GM18907 (cell line): ENCODE data around the gene HLF.

Experiments
- ATAC-seq: cut with Tn5 transposase; IDR thresholded peaks from one replicate; pipeline ENCODE4 v1.9.1; 2021; ENCODE audit warnings: mild to moderate bottlenecking, moderate library complexity; ENCODE audit not compliant: unreplicated experiment

Gene HLF

DNA sequence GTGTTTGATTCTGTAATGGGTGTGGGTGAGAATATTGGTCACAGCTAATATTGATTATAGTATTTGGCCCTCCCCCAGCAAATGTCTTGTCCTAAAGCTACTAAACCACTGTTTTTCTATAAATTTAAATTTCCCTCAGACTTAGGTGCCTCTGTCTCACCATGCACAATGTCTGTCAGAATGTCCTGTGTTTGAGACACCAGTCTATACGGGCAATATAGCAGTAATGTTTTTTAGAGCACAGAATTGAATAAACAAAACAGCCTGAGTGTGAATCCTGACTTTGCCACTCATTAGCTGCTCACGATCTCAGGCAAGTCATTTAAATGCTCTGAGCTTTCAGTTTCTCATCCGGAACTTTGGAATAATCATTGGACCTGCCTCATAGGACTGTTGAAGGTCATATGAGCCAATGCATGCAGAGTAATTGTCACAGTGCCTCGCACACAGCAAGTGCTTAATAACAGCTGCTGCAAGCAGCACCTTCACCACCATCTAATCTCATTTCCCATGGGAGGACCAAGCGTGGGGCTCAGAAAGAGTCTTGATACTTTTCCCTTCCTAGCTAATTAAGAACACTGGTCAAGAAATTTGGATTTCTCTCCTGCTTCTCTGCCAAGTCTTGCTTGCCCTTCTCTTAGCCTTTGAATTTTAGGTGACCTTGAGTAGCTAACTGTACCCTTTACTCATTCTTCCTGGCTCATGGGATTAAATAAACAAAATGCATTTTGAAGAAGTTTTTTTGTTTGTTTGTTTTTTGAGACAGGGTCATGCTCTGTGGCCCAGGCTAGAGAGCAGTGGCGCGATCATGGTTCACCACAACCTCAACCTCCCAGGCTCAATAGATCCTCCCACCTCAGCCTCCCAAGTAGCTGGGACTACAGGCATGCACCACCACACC, 9.8 kb downstream of the HLF start:
- ATAC-seq = no peak

DNA sequence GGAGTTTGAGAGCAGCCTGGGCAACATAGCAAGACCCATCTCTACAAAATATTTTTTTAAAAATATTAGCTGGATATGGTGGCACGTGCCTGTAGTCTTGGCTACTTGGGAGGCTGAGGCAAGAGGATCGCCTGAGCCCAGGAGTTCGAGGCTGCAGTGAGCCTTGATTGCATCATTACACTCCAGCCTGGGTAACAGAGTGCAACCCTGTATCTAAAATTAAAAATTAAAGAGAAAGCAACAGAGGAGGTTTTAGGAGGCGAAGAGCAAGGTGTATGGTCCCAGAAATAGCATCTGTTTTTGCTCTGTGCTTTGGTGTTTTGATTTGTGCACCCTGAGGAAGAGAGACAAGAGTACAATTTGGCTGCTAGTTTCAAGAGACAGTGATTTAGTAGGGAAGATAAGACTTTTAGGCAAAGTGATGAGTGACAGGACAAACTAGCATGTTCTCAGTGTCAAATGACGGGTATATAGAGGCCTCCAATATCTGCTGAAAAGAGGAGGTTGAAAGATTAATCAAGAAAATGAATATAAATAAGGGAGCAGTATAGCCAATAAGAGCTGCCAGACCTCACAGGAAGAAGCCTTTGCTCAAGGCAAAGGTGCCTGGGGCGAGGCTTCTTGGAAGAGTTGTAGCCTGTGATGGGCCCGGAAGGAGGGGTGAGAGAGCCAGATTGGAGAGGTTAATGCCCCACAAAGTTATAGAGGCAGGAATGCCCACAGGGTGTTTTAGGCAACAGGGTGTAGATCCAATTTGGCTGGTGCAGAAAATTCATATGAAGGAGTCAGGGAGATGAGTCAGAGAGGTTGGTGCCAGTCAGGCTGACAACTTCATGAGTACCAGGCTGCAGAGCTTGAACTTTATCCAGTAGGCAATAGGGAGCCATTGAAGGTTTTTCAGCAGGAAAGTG, 11.4 kb downstream of the HLF start:
- ATAC-seq = no peak

DNA sequence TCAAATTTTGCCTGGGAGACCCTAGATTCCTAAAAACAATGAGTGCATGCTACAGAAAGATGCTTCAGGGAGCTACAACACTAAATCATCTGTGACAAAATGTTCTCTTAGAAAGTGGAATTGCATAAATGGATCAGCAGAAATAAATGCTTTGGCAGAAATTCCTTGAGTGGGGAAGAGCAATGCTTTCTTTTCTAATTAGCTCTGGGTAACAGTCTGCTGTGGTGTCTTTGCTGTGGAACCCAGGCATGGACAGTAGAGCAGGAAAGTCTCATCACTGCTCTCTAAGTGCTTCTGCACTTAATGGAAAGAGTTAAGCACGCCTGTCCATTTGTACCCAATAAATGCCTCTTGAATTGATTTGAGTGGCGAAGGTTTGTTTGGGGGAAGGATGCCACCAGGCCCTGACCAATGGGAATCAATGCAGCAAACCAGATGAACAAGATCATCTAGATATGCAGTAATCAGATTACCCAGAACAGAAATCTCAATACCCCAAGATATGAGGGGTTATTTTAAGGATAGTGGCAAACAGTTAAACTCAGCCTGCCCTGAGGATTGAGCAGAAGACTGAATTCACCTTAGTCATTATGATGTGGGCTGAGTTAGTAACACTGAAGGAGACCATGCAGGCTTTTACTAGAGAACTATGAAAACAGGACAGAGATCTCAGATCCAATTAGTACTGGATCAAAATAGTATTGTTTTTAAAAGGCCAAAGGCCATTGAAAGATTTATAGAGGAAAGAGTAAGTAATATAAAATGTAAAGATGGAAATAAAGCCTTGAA, 13.6 kb downstream of the HLF start:
- ATAC-seq = no peak

DNA sequence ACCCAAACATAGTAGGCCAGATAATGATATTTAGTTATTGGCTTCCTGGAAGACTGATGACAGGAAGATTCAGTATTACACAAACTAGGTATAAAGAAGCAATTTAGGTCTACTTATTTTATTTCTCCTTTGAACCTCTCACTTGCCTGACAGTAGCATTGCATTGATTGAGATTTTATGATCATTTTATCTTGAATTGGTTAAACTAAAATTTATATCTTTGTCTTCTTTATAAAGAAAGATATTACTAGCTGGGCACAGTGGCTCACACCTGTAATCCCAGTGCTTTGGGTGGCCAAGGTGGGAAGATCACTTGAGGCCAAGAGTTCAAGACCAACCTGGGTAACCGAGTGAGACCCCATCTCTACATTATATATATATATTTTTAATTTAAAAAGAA, 14.4 kb downstream of the HLF start:
- no peak for ATAC-seq

DNA sequence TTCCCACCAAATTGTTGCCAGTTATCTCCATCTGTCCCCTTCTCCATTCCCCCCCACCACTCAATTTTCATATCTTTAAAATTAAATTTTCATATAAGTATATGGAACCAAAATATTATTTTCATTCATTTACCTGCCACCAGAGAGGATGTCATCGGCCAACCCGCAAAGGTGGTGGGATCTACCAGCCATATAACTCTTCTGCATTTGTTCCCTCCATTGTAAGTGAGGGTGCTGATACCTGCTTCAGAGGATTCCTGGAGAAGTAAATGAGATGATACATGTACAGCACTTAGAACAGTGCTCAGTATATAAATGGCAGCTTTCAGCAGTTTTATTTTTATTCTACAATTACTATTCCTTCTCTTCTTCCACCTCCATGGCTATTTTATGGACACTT, 15.0 kb downstream of the HLF start:
- ATAC-seq = no peak

DNA sequence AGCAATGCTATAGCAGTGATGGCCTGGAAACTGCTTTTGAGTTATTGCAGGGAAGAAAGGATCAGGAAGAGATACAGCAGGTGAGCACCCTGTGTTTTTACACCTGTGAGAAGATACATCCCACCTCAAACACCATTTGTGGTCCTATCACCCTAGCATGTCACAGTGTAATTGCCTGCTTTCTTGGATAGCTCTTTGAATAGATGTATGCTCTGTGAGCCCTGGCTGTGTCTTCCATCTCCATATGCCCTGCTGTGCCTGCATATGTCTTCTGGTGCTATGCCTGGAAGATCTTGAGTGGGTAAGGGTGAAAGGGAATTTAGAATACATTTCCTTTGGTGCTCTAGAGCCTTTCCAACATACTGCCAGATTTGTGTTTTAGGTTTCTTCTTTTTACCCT, 15.5 kb downstream of the HLF start:
- ATAC-seq = no peak

DNA sequence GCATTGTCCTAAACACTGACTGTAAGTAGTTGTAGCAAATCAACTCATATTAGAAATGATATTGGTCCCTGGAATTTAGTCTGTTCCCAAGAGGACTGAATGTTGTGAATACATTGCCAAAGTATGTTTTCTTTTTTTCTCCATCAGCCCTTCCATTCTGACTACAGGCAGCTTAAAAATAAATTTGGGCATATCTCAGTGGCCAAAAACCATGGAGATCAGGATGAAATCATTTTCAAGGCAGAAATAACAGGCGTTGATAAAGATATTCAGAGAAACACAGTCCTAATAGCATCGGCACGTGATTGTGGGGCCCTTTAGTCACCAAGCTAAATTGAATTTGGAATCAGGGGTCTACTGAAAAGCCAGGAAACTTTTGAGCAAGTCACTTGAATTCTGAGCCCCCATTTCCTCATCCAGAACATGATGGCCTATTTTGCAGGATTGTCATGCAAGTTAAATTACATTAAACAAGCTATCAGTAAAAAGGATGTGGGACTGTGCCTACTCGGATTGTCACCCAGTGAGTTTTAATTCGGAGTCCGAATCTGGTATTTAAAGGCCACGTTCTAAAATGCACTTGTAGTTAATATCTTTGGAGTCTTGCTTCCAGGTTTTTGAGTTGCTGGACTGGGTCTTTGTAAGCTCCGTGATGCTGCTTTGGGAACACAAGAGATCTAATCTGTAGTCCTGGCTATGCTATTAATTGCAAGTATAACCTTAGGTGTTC, 17.1 kb downstream of the HLF start:
- no peak for ATAC-seq

DNA sequence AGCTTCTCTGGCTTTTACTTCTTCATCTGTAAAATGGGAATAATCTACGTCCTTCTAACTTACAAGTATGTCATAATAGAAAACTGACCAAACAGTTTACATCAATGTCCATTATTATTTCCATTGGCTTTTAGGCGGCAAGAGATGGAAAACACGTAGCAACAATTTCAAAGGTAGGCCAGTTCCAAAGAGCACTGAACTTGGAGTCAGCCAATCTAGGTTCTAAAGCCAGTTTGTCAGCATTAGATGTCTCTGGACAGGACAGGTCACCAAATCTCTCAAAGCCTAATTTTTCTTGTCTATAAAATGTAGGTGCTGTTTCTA, 17.6 kb downstream of the HLF start:
- no peak for ATAC-seq

DNA sequence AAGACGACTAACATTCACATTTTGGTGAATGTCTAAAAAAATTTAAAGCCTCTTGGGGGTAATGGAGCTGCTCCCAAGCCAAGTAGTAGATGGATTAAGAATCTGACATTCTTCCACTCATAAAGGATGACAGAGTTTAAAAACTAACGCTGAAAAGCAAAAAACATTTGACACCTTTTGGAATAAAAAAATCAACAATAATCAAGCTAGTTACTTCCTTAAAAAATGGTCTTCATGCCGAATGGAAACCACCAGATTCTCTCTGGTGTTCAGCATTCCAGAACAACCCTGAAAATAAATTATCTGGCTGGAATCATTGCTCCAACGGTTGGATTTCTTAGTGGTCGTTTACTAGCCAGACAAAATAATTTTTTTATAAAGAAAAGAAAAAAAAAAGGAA, 18.0 kb downstream of the HLF start:
- no peak for ATAC-seq

DNA sequence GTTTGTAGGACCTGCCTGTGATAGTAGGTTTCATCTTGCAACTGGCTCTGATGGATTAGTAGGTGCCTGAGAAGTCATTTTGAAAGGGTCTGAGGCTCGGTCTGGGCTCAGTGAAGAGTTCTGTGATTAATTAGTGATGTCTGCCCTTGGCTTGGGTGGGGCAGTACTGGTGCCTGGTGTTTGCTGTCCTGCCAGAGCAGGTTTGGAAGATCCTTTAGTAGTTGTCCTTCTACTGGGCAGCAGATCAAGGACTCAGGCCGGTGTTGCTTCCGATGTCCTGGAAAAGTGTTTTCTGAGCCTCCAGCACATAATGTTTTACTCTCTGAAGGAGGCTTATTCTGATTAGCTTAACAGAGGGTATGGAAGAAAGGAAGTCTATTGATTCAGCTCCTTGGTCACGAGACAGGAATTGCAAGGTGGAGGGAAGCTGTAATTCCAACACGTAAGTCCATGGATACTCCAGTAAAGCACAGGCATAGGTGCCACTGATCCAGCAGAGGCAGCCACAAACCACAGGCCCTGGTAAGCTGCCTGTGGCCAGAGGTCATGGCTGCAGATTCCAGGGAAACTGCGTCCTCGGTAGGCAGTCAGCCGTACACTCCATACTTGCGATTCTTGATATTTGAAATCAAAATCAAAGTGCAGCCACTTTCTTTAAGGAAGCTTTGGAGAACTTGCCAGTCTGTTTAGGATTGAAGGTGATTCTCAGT, 18.7 kb downstream of the HLF start:
- no peak for ATAC-seq

DNA sequence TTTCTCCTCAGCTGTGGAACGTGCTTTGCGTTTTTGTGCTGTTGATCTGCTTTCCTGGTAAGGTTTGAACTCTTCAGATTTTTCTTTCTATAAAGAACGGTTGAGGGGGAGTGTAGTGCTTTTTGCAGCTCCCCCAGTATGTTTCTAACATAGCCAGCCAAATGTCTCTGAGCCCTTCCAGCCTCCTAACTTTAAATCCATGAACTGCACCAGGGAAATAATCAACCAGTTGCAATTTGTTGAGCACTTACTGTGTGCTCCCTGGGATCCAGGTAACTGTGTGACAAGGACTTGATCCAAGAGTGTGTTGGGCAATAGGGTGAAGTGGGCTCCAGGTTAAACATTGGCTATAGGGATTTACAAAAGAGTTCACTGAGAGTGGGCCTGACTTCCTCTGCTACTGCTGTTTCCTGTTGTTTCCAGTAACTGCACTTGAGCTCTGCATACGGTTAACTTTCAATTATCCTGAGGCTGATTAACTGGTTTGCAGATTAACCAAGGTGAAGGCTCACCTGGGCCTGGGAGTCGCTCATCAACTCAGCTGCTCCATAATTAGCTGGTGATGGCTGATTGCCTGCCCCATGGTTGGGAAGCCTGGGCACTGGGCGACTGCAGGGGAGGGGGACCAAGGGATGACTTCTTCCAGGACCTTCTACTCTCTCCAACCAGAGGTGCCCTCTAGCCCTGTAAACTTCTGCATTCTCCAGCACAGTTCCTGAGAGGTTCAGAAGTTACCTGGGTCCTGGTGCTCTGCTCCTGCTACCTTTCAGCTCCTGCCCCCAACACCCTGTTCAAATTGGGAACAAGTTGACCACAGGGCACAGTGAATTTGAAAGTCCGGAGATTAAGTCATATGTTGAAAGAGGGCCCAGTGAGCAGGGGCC, 19.5 kb downstream of the HLF start:
- ATAC-seq = peak; percentile 73

DNA sequence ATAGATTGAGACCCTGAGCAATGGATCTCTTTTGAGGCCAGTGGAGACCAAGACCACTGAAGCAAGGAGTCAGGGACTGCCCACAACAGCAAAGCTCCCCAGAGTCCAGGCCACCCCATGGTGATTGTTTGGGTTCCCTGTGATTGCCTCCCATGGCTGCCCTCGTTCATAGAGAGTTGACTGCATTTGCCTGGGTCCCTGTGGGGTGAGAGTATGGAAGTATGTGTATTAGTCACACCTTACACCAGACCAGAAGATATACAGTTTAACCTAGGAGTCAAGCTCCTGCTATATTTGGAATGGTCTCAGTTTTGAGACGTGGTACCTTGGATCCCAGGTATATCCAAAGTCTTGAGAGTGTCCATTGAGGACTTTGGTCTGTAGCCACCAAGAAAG, 20.2 kb downstream of the HLF start:
- ATAC-seq = no peak

DNA sequence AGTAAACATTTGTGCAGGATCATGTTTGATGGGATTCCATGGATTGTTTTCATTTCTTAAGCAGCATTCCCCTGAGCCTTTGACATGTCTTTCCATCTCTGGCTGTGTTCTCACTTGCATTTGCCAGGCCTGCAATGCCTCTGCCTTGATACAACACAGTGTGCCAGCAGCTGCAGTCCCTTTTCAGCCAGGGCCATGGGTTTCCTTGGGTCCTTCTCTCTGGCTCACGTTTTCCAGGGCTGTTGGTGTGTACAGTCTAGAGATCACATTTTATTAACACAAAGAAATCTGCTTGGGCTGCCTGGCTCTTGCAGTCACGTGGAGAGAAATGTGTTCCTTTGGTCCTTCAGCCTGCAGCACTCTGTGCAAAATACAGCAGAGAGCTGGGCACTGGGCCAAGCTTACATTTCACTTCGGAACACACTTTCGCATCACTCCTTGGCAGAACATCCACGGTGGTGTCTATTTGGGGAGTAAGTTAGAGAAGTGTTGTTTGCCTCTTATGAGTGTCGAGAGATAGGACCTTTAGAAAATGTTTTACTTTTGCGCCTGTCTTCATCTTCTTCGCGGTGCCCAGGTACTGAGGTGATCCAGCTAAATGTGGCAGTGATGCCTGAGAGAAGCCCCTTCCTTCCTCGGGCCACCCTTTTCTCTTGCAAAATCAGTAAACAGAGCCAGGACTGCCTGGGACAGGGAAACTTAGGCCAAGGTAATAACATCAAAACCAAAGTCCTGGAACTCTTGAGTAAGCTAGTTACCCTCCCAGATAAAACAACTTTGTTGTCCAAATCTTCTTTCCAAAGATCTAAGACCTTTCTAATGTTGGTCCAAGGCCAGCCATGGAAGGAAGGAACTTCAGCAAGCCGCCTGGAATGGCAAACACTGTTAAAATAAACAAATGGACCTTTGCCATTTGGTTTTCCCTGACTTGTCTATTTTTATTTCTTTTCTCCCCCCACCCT, 20.9 kb downstream of the HLF start:
- ATAC-seq = no peak

DNA sequence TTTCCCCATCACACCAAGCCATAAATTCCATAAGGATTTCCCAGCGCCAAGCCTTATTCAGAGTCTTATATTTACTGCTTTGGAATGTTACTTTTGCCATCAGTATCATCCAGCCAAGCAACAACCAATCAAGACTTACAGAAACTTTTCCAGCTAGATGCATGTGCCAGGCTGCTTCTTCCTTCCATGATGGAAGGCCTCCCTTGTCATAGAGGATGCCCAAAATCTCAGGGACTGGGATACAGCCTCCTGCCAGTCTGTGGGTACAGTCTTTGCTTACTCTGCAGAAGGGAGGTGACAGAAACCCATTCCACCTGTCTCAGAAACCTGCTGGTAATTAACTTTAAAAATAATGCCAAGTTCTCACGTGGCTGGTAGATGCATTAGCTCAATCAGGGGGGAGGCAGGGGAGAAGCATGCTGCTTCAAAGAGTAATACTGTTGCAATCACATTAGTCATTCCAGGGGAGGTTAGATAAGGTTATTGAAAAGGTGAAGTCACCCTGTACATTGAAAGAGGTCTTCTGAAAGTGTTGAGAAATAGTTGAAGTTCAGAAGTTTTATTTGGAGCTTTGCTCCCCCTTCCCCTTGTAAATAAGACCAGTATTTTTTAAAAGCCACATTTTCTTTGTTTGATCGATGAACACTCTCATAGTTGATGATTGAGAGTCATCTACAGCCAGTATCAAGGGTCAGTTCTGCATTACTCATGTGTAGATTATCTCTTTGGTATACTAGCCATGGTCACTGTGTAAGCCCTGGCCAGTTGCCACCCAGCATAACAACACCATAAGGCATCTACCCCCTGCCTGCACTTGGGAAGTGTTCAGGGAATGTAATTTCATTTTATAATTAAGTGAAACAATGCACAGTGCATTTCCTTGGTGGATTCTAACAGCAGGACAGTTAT, 22.2 kb downstream of the HLF start:
- no peak for ATAC-seq

DNA sequence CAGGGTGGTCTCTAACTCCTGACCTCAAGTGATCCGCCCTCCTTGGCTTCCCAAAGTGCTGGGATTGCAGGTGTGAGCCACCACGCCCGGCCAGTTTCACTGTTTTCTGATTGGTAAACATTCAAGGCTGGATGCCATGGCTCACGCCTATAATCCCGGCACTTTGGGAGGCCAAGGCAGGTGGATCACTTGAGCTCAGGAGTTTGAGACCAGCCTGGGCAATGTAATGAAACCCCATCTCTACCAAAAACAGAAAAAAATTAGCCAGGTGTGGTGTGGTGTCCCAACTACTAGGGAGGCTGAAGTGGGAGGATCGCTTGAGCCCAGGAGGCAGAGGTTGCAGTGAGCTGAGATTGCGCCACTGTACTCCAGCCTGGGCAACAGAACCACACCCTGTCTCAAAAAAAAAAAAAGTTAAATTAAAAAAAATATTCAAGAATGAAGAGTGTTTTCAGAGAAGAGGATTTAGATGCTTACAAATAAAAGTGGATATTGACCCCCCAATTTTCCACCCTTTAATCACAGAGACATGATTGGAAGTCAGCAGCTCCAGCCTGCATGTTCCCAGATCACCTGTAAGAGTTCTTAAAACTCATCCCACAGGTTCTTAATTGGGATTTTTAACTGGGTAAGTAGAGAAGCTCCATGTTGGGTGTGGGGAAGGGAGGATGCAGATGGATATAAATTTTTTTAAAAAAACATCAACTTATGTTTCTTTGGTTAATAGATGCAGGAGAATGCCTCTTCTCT, 23.8 kb downstream of the HLF start:
- ATAC-seq = no peak

DNA sequence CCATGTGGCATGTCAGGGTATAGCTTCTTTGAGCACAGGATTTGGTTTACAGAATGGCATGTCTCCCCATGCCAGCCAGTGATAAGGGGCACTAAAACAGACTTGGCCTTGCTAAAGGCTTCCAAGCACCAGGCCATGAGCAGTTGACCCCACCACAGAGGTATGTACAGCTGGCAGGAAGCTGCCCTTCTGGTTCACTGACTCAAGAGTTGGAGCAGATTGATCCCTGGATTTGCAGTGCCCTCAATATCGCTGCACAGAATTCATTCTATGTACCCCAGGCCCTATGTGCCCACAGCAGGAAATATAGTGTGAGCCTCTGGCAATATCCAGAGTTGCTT, 24.3 kb downstream of the HLF start:
- no peak for ATAC-seq
